Muscle of arm (tissue), 14 donors: ENCODE results near the gene DPYSL5. TPM values are rescaled to one million over a fixed set of nuclear protein-coding genes. Genes with fewer than 3 reads are reported as not detected.
A peak's percentile ranks its signal among the peaks of the same experiment; 100 is the strongest.
"Not testable (repeated sequence)": the region's sequence is repeated elsewhere in the genome, so short reads cannot be mapped to it uniquely, and the experiment has no call there.

Experiments
- DNase-seq: peaks from one replicate; pipeline ENCODE4 v3.0.0-alpha.2; 2013
- long read RNA-seq, 11 donors: transcript quantifications; one replicate each; lab custom pipeline, GENCODE V29; 2026
- polyA plus RNA-seq, 12 donors: library from polyadenylated mRNA; unstranded; fragments of 120-200 nt; gene quantifications; one replicate each; pipeline ENCODE4 v1.2.1, GENCODE V29; 2013; ENCODE audit not compliant: insufficient read length in 12 of 12

The DPYSL5 gene, protein sequence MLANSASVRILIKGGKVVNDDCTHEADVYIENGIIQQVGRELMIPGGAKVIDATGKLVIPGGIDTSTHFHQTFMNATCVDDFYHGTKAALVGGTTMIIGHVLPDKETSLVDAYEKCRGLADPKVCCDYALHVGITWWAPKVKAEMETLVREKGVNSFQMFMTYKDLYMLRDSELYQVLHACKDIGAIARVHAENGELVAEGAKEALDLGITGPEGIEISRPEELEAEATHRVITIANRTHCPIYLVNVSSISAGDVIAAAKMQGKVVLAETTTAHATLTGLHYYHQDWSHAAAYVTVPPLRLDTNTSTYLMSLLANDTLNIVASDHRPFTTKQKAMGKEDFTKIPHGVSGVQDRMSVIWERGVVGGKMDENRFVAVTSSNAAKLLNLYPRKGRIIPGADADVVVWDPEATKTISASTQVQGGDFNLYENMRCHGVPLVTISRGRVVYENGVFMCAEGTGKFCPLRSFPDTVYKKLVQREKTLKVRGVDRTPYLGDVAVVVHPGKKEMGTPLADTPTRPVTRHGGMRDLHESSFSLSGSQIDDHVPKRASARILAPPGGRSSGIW
- polyA plus RNA-seq: 10 to 100 TPM in 10 of 12 donors, 1 to 10 TPM in 1, not detected in 1; 8.2 to 24.2 (median 21.2) TPM
- long read RNA-seq, donor 1, full-length matches to known transcripts: 1 of 1 reads
- long read RNA-seq, donor 1, partial matches to known transcripts: 0 of 1 reads
- long read RNA-seq, donor 1, other reads (novel, unspliced or antisense): 0 of 1 reads
- long read RNA-seq, donor 2, full-length matches to known transcripts: 7 of 7 reads
- long read RNA-seq, donor 2, partial matches to known transcripts: 0 of 7 reads
- long read RNA-seq, donor 2, other reads (novel, unspliced or antisense): 0 of 7 reads
- long read RNA-seq, donor 3, full-length matches to known transcripts: 1 of 1 reads
- long read RNA-seq, donor 3, partial matches to known transcripts: 0 of 1 reads
- long read RNA-seq, donor 3, other reads (novel, unspliced or antisense): 0 of 1 reads
- long read RNA-seq, donor 4, full-length matches to known transcripts: 1 of 1 reads
- long read RNA-seq, donor 4, partial matches to known transcripts: 0 of 1 reads
- long read RNA-seq, donor 4, other reads (novel, unspliced or antisense): 0 of 1 reads
- long read RNA-seq, donor 5, full-length matches to known transcripts: 7 of 16 reads
- long read RNA-seq, donor 5, partial matches to known transcripts: 9 of 16 reads
- long read RNA-seq, donor 5, other reads (novel, unspliced or antisense): 0 of 16 reads
- long read RNA-seq, donor 6, full-length matches to known transcripts: 3 of 3 reads
- long read RNA-seq, donor 6, partial matches to known transcripts: 0 of 3 reads
- long read RNA-seq, donor 6, other reads (novel, unspliced or antisense): 0 of 3 reads
- long read RNA-seq, donor 7, full-length matches to known transcripts: 1 of 1 reads
- long read RNA-seq, donor 7, partial matches to known transcripts: 0 of 1 reads
- long read RNA-seq, donor 7, other reads (novel, unspliced or antisense): 0 of 1 reads
- long read RNA-seq, donor 8, full-length matches to known transcripts: 2 of 2 reads
- long read RNA-seq, donor 8, partial matches to known transcripts: 0 of 2 reads
- long read RNA-seq, donor 8, other reads (novel, unspliced or antisense): 0 of 2 reads
- long read RNA-seq, donor 9, full-length matches to known transcripts: 2 of 2 reads
- long read RNA-seq, donor 9, partial matches to known transcripts: 0 of 2 reads
- long read RNA-seq, donor 9, other reads (novel, unspliced or antisense): 0 of 2 reads
- long read RNA-seq, donor 10, full-length matches to known transcripts: 4 of 883 reads
- long read RNA-seq, donor 10, partial matches to known transcripts: 860 of 883 reads
- long read RNA-seq, donor 10, other reads (novel, unspliced or antisense): 19 of 883 reads
- long read RNA-seq, donor 11, full-length matches to known transcripts: 2 of 2 reads
- long read RNA-seq, donor 11, partial matches to known transcripts: 0 of 2 reads
- long read RNA-seq, donor 11, other reads (novel, unspliced or antisense): 0 of 2 reads

DNA sequence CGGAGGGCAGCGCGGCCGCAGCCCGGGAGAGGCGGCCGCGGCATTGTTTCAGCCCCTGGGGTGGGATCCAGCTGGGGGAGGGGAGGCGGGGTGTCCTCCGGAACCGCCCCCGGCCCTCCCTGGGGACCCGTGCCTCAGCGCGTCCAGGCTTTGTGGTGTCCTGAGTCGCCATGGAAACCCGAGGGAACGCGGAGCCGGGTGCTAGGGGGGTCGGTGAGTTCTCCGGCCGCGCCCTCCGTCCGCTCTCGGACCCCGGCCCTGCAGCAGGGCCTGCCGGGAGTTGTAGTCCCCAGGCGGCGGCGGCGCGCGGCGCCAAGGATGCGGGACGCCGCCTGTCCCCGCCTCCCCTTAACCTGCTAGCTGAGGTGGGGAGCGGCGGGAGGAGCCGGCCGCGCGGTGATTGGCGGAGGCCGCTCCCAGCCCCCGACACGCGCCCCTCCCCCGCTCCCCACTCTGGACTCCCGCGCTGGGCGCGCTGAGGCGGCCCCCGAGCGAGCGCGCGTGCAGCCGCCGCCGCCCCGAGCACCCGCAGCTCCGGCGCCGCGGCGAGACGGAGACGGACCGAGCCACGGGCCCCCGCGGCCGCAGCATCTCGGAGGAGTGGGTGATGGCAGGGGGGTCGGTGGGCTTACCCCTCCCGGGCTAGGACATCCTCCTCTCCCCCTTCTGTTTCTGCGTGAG lies at the start of gene DPYSL5:
DPYSL5 (plus strand) TSS at position 478 of the 681 bp plus-strand sequence. CDS start 50,368 bp downstream, outside the sequence.
- DNase-seq: no peak

DNA sequence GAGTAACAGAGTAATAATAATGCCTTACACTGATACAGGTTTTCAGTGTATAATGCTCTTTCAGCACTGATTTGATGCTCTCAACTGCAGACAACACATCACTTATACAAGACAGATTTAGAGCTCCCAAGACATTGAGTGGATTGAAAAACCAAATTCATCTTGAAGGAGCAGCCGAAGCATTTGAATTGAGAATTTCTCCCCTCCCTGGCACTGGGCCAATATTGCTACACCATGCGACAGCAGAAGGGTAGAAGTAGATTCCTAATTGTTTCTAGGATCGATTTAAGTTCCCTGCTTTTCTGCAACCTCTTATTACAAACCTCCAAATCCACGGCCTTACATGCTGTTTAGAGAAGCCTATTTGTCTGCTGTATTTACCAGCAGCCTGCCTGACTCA lies 46.6 kb upstream of the DPYSL5 start:
- no peak for DNase-seq

DNA sequence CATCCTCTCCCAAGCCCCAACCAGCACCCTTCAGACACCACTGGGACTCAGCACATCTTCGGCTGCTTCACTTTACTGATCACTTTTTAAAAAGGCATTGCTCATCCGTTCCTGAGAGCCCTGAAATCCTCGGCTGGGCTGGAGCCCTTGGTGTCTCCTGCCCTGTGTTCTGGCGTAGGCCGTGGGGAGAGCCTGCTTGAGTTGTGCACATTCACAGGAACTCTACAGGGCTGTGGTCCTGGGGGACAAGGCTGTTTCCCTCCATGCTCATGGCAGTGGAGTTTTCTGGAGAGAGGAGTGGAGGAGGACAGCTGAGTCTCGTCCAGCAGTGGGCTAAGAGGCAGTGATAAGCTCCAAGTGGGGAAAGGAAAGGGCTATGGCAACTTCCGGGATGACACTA lies 46.1 kb upstream of the DPYSL5 start:
- DNase-seq: no peak

DNA sequence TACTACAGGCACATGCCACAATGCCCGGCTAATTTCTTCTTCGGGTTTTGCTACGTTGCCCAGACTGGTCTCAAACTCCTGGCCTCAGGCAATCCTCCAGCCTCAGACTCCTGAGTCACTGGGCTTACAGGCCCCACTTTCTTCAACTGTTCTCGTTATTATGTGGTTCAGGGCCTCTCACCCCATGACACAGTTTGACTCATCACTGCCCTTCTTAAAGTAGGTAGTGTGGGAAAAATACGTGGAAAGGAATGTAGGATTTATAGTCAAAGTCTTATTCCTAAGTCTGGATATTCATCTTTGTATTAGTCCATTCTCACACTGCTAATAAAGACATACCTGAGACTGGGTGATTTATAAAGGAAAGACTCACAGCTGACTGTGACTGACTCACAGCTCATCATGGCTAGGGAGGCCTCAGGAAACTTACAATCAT lies 42.7 kb upstream of the DPYSL5 start:
- no peak for DNase-seq

DNA sequence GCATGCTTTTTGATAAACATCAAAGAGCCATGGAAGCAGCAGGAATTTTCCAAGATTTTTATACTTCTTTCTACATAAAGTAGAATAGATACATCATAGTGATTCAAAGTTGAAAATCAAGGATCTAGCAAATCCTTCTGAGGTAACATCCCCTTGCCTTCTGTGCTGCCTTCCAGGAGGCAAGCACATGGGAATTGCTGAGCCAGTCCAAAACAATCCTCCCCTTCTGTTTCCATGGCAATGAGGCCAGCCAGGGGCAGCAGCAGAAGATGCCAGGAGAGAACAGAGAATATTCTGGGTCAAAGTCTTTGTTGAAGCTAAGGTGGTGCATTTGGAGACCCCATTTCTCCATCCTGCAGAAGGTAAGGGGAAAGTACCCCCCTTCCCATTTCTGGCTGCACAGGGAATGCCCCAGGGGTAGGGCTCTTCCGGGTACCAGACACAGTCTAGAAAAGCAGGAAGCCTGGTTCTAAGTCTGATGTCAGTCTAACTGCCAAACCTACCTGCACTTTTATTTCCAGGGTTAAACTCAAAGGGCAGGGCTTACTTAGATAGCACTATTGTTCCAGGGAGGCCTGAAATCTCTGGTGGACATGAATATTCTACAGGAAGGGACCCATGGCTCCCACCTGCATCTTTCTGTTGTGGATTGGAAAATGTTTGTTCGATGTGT lies 40.0 kb upstream of the DPYSL5 start:
- DNase-seq: no peak

DNA sequence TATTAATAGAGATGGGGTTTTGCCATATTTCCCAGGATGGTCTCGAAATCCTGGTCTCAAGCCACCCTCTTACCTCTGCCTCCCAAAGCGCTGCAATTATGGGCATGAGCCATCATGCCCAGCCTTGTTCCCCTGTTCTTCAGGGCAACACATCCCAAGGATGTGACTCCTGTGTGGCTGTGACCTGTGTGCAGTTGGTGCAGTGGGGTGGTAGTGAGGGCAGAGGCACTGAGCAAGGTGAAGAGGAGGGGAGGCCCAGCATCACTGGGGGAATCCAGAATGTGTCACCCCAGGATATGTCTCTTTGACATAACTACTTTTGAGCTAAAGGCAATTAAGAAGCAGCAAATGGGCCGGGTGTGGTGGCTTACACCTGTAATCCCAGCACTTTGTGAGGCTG lies 38.7 kb upstream of the DPYSL5 start:
- no peak for DNase-seq

DNA sequence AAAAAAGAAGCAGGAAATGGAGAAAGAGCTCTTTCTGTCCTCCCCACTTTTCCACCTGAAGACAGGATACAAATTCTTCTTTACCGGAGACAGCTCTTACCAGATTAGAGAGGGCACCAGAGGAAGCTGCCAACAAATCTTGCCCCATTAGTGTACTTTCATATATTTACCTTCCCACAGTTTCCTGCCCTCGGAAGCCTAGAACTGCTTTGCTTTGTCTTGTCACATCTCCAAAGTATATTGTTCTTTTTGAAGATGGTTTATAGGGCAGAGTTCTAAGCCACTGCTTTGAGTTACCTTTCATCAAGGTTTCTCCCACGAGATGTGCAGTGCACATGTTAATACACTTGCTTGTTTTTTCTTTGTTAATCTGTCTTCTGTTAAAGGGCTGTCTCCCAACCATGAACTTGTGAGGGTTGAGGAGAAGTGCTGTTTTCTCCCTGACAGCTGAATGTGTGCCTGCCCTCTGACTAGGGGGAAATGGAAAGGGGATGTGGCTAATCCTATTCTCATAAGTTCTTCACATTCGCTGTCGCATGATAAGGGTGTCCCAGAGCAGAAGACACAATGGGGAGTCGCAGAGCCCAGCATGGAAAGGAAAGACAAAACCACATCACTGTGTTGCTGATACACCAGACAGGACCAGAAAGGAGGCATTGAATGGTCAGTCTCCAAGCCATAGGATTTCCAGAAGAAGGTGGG lies 37.9 kb upstream of the DPYSL5 start:
- peak; percentile 13 for DNase-seq

DNA sequence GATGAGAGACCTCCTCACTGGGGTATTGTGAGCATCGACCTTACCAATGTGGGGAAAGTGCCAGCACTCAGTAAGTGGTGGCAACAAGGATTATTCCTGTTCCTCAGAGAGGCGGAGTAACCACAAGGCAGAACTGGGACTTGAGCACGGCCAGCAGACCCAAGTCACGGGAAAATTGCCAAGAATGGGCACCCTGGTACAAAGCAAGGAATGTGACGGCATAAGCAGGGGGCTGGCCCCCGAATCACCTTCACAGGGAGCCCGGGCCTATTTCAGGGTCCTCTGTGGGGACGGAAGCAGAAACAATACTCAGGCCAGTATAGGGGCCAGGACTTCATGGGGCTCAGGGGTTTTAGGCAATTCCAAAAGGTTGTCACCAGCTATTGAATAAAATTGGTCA lies 36.7 kb upstream of the DPYSL5 start:
- no peak for DNase-seq

DNA sequence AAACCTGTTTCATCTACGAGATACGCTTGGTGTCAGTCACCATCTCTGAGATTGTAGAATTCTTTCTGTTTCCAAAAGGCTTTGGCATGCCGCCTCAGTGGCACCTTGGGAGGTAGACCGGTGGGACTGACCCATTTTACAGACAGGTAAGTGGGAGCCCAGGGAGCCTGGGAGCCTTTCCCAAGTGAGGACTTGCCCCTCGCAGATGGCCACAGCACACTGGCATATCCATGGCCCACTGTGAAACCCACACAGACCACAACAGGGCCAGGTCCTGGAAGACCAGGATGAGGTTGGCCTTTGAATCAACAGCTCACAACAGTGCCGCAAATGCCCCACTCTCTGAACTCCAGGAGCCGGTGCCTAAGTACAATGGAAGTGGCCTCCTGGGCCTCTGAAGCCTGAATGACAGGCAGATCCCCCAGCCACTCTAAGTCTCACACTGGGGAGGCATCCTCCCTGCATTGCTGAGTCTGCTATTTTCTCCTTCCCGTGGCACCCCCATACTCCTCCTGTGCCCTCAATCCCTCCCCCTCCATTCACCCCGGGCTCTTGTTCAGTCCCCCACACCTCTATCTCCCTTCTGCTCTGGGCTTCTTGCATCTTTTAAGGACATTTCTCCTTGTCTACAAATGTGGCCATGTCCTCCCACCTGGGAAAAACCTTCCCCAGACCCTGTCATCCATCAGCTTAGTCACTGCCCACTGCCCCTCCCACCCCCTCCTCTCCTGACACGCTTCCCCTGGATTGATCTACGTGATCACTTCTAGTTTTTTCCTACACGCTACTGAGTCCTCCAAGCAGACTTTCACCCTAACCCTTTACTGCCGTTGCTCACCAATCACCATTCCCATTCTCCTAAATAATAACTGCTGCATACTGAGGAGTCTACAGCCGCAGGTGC lies 35.9 kb upstream of the DPYSL5 start:
- DNase-seq: no peak

DNA sequence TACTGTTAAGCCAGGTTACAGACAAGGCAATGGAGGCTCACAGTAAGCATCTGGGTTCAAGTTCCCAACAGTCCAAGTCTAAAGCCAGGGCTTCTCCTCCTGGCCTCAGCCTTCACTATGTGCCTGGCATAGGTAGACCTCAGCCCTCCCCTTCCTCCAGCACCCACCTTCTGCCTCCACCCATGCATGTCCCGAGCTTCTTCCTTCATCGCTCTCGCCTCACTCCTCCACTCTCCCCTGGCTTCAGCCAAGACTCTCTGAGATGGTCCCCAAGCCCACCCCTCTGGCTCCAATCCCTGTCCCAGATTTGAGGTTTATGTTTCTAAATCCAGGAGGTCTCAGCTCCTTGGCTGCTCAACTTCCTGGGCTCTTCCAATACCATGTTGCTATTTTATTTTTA lies 35.2 kb upstream of the DPYSL5 start:
- no peak for DNase-seq

DNA sequence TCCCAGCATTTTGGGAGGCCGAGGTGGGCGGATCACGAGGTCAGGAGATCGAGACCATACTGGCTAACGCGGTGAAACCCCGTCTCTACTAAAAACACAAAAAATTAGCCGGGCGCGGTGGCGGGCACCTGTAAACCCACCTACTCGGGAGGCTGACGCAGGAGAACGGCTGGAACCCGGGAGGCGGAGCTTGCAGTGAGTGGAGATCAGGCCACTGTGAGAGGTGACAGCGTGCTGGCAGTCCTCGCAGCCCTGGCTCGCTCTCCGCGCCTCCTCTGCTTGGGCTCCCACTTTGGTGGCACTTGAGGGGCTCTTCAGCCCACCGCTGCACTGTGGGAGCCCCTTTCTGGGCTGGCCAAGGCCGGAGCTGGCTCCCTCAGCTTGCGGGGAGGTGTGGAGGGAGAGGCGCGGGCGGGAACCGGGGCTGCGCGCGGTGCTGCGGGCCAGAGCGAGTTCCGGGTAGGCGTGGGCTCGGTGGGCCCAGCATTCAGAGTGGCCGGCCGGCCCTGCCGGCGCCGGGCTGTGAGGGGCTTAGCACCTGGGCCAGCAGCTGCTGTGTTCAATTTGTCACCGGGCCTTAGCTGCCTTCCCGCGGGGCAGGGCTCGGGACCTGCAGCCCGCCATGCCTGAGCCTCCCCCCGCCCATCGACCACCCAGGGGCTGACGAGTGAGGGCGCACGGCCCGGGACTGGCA lies 33.7 kb upstream of the DPYSL5 start:
- DNase-seq: not testable (repeated sequence)

DNA sequence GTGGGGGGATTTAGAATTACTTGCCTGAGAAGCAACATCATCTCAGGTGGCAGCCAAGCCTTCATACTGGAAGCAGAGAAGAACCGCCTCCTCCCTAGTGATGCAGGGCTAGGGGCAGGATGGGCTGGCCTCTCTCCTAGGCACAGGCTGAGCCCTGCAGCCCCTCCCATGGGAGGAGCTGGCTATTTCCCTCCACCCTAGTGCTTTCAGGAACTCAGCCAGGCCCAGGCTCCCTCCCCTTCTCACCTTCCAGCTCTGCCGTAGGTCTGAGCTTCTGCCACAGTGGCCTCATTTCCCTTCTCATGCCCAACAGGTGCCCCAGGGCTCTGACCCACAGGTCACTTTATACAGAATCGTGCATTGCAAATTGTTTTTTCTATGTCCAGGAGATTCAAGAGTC lies 31.0 kb upstream of the DPYSL5 start:
- no peak for DNase-seq

DNA sequence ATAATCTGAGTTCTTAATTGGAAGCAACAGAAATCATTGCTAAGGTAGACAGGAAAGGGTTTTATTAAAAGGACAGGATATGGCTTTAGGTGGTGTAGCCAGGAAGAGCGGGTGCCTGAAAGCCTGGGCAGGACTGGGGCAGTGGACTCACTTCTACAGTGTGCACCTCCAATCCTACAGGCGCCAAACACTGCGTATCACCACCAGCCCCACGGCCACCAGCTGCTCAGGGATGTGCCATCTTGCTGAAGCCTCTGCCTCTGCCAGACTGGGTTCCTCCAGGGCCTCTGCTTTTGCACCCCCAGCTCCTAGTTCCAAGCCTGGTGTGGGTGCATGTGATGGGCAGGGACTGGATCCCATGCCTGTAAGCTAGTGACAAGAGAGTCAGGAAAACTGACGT lies 29.7 kb upstream of the DPYSL5 start:
- no peak for DNase-seq

DNA sequence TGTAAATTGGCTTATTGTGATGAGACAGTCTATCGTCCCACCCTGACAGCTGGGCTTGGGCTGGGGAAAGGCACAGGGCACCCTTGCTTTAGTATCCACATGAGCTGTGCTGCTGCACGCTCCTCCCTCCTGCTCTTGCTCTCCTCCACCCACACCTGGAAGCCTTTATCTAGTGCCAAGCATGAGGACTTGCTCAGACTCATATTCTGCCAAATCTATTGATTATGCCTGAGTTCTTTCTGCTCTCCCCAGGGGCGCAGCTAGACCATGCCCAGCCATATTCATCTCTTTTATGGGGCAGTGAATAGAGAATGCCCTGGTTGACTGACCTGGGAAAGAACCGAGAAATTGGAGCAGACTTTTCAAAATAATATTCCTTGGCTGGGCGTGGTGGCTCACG lies 29.0 kb upstream of the DPYSL5 start:
- DNase-seq: no peak

DNA sequence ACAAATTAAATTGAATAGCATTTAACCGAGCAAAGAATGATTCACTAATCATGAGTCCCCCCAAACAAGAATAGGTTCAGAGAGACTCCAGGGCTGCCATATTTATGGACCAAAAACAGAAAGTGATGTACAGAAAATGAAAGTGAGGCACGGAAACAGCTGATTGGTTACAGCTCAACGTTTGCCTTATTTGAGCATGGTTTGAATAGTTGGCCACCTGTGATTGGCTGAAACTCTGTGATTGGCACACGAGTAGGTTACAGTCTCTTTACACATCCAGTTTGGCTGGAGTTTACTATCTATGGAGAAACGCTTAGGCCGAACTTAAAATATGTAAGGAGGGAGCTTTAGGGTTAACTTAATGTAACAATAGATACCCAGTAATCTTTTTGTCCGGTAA lies 27.0 kb upstream of the DPYSL5 start:
- no peak for DNase-seq

DNA sequence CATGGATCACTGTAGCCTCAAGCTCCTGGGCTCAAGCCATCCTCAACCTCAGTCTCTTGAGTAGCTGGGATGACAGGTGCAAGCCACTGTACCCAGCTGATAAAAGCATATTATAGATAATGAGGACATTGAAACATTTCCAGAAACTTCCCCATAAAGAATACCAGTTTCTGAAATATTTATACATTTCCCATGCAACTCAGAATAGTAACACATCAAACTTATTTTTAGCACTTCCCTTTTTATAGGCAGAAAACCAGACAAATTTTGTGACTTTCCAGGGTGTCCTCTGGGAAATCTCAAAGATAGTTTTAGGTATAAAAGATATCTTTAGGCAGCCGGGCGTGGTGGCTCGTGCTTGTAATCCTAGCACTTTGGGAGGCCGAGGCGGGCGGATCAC lies 25.1 kb upstream of the DPYSL5 start:
- DNase-seq: no peak
